Sigmoid colon (tissue), 7 donors: ENCODE results near the gene KLF15. TPM values are rescaled to one million over a fixed set of nuclear protein-coding genes. Genes with fewer than 3 reads are reported as not detected.
A peak's percentile ranks its signal among the peaks of the same experiment; 100 is the strongest.

Source experiments
- DNase-seq: peaks from one replicate; pipeline ENCODE4 v3.0.0-alpha.2; 2019
- H3K27ac ChIP-seq, 4 donors: fragments of 200-600 bp; sonication (generic); one replicate each; pipeline ENCODE4 v1.5.1; 2016 to 2019; ENCODE audit warnings: mild to moderate bottlenecking in 1 of 4
- H3K27me3 ChIP-seq, 3 donors: fragments of 200-600 bp; sonication (generic); one replicate each; pipeline ENCODE4 v1.5.1; 2019; ENCODE audit warnings: mild to moderate bottlenecking in 1 of 3
- H3K36me3 ChIP-seq, 4 donors: fragments of 200-600 bp; sonication (generic); one replicate each; pipeline ENCODE4 v1.5.1; 2016 to 2019
- H3K4me1 ChIP-seq, 4 donors: fragments of 200-600 bp; sonication (generic); one replicate each; pipeline ENCODE4 v1.5.1; 2017 to 2019
- H3K4me3 ChIP-seq, 4 donors: fragments of 200-600 bp; sonication (generic); one replicate each; pipeline ENCODE4 v1.5.1; 2017 to 2019; ENCODE audit warnings: mild to moderate bottlenecking in 2 of 4, moderate library complexity in 1 of 4
- H3K9me3 ChIP-seq, 4 donors: fragments of 200-600 bp in 3 of 4; sonication (generic) in 3 of 4; one replicate each; pipeline versions ENCODE4 v1.5.1 to v1.6.1; 2013 to 2019
- EP300 ChIP-seq, 4 donors: sonication (generic); formaldehyde crosslinking; IDR thresholded peaks; one replicate each; pipeline ENCODE4 v1.6.1; 2017; ENCODE audit warnings: antibody characterized with exemption in 4 of 4
- POLR2A ChIP-seq, 2 donors: fragments of 450-650 bp; IDR thresholded peaks; one replicate each; pipeline ENCODE4 v1.6.1; 2016; ENCODE audit warnings: antibody characterized with exemption in 2 of 2, mild to moderate bottlenecking in 2 of 2, moderate library complexity in 2 of 2
- POLR2AphosphoS5 ChIP-seq, 4 donors: sonication (generic); formaldehyde crosslinking; IDR thresholded peaks; one replicate each; pipeline ENCODE4 v1.6.1; 2017; ENCODE audit warnings: antibody characterized with exemption in 4 of 4
- WGBS, 2 donors: extraction: QIAGEN DNeasy Blood & Tissue Kit; methylation state at CpG; one replicate each; pipeline ENCODE4 v1.1.7; 2013; 5-methylcytosine and 5-hydroxymethylcytosine counted together
- intact Hi-C: fragments of 100-400 bp; cut with DNase I; formaldehyde crosslinking; loops from one replicate; pipeline ENCODE4 v1.15.1; 2023
- polyA plus RNA-seq, 3 donors: library from polyadenylated mRNA; stranded (reverse); fragments of 200-250 nt; gene quantifications; one replicate each; pipeline ENCODE4 v1.2.3, GENCODE V29; 2013
- total RNA-seq, 4 donors: library from RNA; depleted of rRNA; stranded (reverse); fragments of >200 nt; gene quantifications; one replicate each; pipeline ENCODE4 v1.1.0, GENCODE V29; 2016
- TF ChIP-seq, protein P1 (sequence below), 4 experiments: fragments of 450-650 bp in 3 of 4; fragments of 200-600 bp in 1 of 4; IDR thresholded peaks; one replicate each; pipeline ENCODE4 v1.5.1; 2016 to 2019; ENCODE audit warnings: antibody characterized with exemption in 4 of 4, mild to moderate bottlenecking in 3 of 4, moderate library complexity in 2 of 4
- donor health status: healthy with polysubstance abuse.
- donor health status: Bipolar disorder and iron deficiency.
- donor health status: healthy.

The KLF15 gene
- total and polyA plus RNA-seq, 7 donors: 0.69 to 50.2 (median 21.9) TPM

DNA sequence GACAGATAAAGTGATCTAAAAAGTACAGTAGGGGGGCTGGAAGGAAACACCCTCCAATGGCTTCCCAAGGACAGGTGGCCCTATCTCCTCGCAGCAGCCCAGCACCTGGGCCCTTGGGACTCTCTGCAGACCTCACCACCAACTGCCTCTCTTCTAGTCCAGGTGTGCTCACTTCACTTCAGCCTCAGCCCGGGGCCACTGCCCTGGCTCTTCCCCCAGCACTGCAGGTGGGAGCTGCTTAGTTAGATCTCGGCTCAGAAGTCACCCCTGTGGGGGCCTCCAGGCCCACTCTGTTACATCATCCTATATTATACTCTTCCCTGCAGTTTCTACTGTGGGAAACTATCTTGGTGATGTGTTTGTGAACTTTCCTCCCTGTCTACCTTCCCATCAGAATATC, 2.0 kb downstream of the KLF15 start:
- intact Hi-C loops: no loop called here
- Histone ChIP-seq H3K9me3 (peaks cover 0 to 3% (median 0%) of the 10 kb centered on the region in 4 donors), H3K36me3 (peaks cover 7 to 28% (median 24%) of the 10 kb centered on the region in 4 donors), H3K27me3 (no peaks in the 10 kb centered on the region), H3K4me3 (peak overlapping the region; percentile 27 to 97 (median 84)), H3K27ac (peak overlapping the region; percentile 91 to 96 (median 94)), H3K4me1 (peaks cover 0 to 40% (median 37%) of the 10 kb centered on the region in 4 donors)
- TF ChIP-seq EP300 (IDR thresholded peaks at IDR 0.05) (no peak), POLR2AphosphoS5 (IDR thresholded peaks at IDR 0.05) (no peak), POLR2A (IDR thresholded peaks at IDR 0.05) (no peak)
- TF ChIP-seq, protein P1, sequence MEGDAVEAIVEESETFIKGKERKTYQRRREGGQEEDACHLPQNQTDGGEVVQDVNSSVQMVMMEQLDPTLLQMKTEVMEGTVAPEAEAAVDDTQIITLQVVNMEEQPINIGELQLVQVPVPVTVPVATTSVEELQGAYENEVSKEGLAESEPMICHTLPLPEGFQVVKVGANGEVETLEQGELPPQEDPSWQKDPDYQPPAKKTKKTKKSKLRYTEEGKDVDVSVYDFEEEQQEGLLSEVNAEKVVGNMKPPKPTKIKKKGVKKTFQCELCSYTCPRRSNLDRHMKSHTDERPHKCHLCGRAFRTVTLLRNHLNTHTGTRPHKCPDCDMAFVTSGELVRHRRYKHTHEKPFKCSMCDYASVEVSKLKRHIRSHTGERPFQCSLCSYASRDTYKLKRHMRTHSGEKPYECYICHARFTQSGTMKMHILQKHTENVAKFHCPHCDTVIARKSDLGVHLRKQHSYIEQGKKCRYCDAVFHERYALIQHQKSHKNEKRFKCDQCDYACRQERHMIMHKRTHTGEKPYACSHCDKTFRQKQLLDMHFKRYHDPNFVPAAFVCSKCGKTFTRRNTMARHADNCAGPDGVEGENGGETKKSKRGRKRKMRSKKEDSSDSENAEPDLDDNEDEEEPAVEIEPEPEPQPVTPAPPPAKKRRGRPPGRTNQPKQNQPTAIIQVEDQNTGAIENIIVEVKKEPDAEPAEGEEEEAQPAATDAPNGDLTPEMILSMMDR (IDR thresholded peaks at IDR 0.05): no peak
- WGBS, 2 donors: 69% methylated on average over 3 of the region's 3 CpGs
- DNase-seq: peak; percentile 67

DNA sequence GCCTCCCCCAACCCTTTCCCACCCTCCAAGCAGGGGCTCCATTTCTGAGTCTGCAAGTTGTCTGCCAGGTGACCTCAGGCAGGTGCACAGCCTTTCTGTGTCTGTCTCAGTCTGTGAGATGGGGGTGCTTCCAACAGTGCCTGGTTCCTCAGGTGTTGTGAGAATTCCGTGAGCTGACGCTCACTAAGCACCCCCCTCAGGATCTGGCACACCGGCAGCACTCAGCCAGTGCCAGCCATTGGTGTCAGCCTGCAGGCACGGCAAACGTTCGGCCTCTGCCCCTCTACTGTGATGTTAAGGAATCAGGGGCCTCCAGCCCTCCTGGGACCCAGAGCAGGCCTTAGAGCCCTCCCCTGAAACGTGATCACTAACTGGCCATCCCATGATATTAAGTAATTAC, 2.4 kb downstream of the KLF15 start:
- H3K9me3 ChIP-seq: peaks cover 0 to 3% (median 0%) of the 10 kb centered on the region in 4 donors
- H3K27me3 ChIP-seq: no peaks in the 10 kb centered on the region
- H3K27ac ChIP-seq: peak overlapping the region; percentile 91 to 96 (median 94)
- peak; percentile 62 for DNase-seq
- H3K36me3 ChIP-seq: peaks cover 7 to 33% (median 26%) of the 10 kb centered on the region in 4 donors
- intact Hi-C loops: loop anchor here (5.0 kb wide), 1 partner anchor 42 kb away; no protein-coding TSS in a partner anchor
- TF ChIP-seq EP300 (IDR thresholded peaks at IDR 0.05): no peak
- TF ChIP-seq POLR2A (IDR thresholded peaks at IDR 0.05): no peak
- TF ChIP-seq POLR2AphosphoS5 (IDR thresholded peaks at IDR 0.05): no peak
- TF ChIP-seq, protein P1 (IDR thresholded peaks at IDR 0.05): no peak
- WGBS, 2 donors: 88% methylated on average over 7 of the region's 7 CpGs
- peak overlapping the region in 2 of 4 donors; percentile 85 to 97 for H3K4me3 ChIP-seq
- peaks cover 0 to 40% (median 37%) of the 10 kb centered on the region in 4 donors for H3K4me1 ChIP-seq

DNA sequence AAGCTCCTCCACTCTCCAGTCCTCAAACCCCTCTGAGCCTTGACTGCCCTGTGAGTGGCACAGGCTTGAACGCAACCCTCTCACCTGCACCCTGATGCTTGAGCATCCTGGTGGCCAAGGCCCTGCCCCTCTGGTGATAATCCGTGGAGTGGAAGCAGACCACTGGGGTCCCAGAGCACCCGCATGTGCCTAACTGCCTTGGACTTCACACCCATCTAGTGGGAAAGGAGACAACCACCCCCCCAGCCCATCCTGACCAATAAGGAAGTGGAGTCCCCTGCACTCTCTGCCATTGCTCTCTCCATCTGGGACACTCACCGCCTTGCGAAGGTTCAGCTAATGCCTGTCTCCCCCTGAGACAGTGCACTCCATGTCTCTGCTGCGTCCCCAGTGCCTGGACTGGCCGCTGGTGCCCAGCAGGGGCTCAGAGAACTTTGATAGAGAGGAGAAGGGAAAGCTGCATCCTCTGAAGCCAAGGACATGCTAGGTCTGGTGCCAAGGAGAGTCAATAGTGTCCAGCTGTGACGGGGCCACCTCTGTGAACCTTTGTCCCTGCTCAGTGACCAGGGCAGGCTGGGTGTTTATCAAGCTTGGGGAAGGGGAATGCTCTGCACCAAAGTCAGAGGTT, 3.4 kb downstream of the KLF15 start:
- Histone ChIP-seq H3K27me3 (no peaks in the 10 kb centered on the region), H3K9me3 (no peaks in the 10 kb centered on the region), H3K4me3 (no peak overlapping the region), H3K4me1 (peaks cover 0 to 40% (median 37%) of the 10 kb centered on the region in 4 donors), H3K36me3 (peaks cover 7 to 42% (median 26%) of the 10 kb centered on the region in 4 donors), H3K27ac (peak overlapping the region; percentile 91 to 96 (median 94))
- TF ChIP-seq POLR2A (IDR thresholded peaks at IDR 0.05): no peak
- no peak for TF ChIP-seq POLR2AphosphoS5 (IDR thresholded peaks at IDR 0.05)
- no peak for TF ChIP-seq EP300 (IDR thresholded peaks at IDR 0.05)
- TF ChIP-seq, protein P1 (IDR thresholded peaks at IDR 0.05): no peak
- WGBS, 2 donors: 91 to 94% methylated on average over 8 of the region's 8 CpGs
- peak; percentile 66 for DNase-seq
- intact Hi-C loops: loop anchor here (5.0 kb wide), 1 partner anchor 42 kb away; no protein-coding TSS in a partner anchor

DNA sequence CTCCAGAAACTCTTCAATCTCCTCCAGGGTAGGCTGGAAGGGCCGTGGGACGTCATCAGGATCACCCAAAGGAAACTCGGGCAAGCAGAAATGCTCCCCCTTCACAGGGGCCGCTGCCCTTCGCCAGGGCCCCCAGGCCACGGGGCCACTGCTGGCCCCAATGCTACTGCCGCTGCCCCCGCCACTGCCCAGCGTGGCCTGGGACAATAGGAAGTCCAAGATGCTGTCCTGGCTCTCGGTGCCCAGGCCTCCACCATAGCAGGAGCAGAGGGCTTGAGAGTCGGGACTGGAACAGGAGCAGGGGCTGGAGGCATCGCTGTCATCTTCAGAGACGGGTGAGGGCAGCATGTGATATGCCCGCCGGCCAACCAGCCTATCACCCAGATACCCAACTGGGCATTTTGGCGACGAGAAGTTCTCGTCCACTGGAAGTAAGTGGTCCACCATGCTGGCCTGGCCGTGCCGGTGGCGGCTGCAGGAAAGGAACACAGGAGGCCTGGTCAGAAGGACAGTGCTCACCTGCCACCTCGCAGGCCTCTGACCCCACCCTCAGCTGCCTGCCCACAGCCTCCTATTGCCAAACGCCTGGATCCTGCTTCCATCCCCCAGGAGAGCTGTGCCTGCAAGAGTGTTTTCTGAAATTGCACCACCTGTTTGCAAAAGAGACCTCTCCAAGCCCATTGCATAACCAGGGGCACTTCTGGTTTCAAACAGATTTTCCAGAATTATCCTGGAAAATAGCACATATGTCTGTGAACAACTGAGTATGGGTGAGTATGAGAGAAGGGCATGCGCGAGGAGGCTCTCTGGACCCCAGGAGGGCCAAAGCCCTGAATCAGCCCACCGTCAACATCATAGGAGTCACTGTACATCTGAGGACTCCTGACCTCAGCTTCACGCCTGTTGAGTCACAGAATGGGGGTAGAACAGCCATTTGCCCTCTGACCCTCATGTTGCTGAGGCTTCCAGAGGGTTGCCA, 4.4 kb downstream of the KLF15 start:
- Histone ChIP-seq H3K9me3 (no peaks in the 10 kb centered on the region), H3K4me3 (no peak overlapping the region), H3K27ac (peak overlapping the region in 1 of 4 donors; percentile 91), H3K36me3 (peaks cover 7 to 49% (median 26%) of the 10 kb centered on the region in 4 donors), H3K4me1 (peaks cover 0 to 37% (median 34%) of the 10 kb centered on the region in 4 donors), H3K27me3 (no peaks in the 10 kb centered on the region)
- 92% methylated on average over 27 of the region's 27 CpGs for WGBS, 2 donors
- intact Hi-C loops: loop anchor here (5.0 kb wide), 1 partner anchor 40 kb away; no protein-coding TSS in a partner anchor
- TF ChIP-seq, protein P1 (IDR thresholded peaks at IDR 0.05): no peak
- TF ChIP-seq POLR2AphosphoS5 (IDR thresholded peaks at IDR 0.05) (no peak), POLR2A (IDR thresholded peaks at IDR 0.05) (no peak), EP300 (IDR thresholded peaks at IDR 0.05) (no peak)
- DNase-seq: peak; percentile 72
